Skin of body (tissue), 2 donors: Measurements from ENCODE around the gene CFAP57. TPM values are rescaled to one million over a fixed set of nuclear protein-coding genes. Genes with fewer than 3 reads are reported as not detected.

ENCODE experiments used
- DNase-seq: peaks from one replicate; lab custom pipeline; 2025; lab: John Stamatoyannopoulos, UW
- total RNA-seq: library from RNA; depleted of rRNA; stranded (reverse); fragments of >200 nt; gene quantifications from one replicate; pipeline ENCODE4 v1.2.3, GENCODE V29; 2014

Gene CFAP57
- total RNA-seq, 1 donor from 2014 or later, result 0.39 TPM

DNA sequence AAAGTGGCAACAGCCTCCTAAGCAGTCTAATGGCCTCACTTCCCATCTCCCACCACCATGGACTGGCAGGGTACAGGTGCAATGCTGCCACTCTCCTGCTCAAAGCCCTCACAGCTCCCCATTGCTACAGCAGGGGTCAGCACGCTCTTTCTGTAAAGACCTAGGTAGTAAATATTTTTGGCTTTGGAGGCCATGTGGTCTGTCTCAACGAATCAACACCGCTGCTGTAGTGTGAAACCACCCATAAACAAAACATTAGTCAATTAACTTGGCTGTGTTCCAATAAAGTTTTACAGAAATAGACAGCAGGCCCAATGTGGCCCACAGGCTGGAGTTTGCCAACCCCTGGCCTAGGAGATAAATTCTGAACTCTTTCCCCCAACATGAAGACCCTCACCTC lies 53.0 kb downstream of the CFAP57 start:
- no peak for DNase-seq

DNA sequence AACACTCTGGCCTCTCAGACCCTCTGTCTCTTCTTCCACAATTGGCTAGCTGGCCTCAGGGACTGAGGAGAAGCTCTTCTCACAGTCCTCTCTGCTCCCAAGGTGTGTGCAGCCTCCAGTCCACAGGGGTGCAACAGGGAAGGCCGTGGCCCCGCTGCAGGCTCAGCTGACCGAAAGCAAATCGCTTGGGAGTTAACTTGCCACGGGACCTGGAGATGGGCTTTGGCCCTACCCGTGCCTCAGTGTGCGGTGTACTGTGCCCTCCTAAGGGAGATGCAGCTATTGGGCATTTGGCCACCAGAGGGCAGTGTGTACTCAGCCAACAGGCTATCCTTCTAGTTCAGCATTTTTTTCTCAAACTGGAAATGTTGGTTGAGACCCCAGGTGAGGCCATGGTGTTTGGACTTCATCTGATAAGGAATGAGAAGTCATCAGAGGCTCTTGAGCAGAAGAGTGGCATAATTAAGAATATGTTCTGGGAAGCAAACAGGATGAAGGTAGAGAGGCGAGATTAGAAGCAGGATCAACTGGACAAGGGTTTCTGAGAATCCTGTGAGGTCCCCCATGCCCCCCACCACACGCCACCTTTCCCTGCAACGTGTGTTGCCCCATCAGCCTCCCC lies 55.1 kb downstream of the CFAP57 start:
- DNase-seq, result peak; percentile 38

DNA sequence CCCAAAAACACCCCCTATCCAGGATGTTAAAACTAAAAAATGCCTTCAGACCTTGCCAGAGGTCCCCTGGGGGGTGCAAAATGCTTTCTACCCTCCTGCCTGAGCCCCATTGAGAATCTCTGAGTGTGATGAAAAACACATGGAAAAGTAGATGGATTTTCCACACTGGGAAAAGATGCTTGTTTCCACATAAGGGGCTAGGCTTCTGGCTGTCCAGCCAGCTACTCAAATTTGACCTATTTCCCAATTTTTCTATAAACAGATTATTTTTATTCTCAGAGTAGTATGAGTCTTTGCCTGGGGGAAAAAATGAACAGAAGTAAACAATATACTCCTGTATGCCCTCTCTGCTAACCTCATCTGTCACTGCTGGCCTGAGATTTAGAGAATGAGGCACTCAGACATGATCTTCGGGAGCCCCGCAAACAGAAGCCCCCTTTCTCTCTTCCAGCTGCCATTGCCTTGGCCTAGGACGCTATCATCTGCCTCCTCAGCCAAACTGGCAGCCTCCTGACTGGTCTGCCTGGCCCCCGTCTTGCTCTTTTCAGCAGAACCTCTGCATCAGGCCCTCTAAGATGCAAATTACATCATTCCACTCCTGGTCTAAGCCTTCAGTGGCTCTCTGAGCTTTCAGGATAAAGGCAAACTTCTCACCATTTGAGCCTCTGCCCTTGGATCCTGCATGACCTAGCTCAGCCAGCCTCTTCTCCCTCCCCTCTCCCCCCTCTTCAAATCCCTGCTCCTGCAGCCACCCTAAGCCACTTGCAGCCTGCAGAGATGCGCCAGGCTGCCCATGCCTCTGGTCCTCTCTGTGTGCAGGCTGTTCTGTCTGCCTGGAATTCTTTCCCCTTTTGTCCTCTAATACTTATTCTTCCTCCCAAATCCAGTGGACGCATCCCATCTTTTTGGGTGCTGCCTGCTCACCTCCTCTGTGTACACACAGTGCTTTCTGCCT lies 58.0 kb downstream of the CFAP57 start:
- no peak for DNase-seq

DNA sequence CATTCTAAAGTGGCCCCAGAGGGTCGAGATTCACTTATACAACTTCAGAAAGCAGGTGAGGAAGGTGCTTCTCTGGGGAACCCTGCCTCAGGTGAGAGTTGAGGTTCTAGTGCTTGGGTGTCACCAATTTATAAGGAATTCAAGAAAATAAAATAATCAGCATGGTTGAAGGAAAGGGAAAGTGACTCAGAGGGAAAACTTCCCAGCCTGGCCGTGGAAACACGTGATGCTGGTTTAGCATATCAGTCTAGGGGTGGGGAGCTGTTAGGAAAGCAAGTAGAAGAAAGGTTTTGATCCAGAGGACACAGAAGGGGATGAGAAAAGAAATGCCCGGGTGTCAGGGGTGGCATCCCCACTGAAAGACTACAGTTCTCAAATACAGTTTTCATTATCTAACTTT lies 59.9 kb downstream of the CFAP57 start:
- no peak for DNase-seq

GRCh38 chr1:43232482-43232881 lies 60.4 kb downstream of the CFAP57 start:
- no peak for DNase-seq

DNA sequence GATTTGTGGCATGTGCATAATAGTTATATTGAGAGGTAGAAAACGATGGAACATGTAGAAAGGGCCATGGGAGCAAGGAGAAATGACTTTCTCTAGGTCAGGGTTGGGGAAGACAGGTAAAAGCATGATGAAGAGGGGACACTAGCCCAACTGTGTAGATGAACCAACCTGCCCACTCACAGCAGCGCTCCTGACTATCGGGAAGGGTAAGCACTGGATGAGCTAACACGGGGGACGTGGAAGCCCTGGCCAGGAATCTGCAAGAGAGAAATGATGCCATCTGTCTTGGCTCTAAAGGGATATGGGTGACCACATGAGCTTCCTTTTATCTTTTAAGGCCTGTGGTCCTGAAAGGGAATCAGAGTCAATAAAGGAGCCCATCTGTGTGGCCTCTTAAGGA lies 61.5 kb downstream of the CFAP57 start:
- no peak for DNase-seq

DNA sequence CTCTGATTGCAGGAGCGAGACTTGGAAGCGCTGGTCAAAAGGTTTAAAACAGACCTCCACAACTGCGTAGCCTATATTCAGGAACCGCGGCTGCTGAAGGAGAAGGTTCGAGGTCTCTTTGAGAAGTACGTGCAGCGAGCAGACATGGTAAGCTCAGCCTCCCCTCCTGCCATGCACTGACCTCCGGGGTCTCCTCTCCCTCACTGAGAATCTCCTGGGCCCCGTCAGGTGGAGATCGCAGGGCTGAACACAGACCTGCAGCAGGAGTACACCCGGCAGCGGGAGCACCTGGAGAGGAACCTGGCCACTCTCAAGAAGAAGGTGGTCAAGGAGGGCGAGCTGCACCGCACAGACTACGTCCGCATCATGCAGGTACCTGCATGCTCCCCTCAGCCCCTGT lies 62.1 kb downstream of the CFAP57 start:
- DNase-seq, result no peak

DNA sequence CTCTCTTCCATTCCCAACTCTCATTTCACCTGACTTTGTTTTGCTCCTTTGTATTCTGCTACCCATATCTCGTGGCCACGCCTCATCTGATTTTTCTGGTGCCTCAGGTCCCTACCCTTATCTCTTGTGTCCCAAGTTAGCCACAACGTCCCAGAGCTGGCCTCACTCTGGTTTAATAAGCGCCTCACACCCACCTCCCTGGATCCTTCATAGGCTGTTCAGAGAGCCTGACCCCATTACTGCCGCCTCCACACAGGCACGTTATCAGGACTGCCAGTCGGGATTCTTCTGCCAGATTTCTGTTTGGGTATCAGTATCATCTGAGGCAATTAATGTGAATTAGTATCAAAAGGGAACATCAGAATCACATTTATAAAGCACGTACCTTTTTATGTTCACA lies 62.9 kb downstream of the CFAP57 start:
- no peak for DNase-seq

DNA sequence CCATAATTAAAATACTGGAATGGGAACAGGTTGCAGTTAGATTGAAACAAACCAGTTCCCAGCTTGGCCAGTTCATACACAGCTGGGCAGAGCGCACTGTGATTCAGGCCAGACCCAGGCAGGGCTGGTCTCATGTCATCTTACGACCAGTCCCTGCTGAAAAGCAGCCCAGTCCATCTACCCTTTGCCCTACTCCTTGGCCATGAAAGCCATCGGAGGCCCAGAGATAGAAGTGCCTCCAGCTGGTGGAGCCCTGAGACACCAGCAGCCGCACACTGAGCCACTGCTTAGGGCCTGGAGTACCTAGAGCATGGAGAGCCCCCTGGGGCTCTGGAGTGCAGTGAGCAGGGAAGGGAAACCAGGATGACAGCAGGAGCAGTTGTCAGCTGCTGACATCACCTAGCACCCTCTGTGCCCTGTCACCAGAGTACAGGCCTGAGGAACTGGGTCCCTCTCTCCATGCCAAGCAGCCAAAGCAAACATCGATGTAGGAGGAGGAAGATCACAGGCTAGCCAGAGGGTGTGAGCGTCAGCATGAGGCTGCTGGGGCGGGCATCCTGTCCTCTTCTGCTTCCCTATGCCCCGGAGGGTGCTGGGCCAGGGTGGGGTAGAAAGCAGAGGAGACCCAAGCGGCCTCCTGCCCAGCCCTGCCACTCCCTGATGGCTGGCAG lies 63.5 kb downstream of the CFAP57 start:
- DNase-seq, result no peak

DNA sequence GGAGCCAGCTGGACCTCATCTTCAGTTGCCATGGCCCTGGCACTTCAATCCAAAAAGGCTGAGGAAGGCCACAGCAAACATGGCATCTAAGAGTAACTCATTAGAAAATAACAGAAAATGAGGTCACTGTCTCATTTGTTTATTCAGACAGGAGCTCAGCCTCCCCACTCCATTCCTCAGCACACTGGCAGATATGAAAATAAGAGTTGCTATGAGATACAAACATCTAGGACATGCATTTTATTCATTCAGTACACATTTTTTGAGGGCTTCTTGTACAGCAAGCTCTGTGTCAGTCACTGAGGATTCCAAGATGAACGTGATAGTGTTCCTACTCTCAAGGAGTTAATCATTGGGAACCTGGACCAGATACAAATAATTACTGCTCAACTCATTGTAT lies 65.0 kb downstream of the CFAP57 start:
- no peak for DNase-seq

DNA sequence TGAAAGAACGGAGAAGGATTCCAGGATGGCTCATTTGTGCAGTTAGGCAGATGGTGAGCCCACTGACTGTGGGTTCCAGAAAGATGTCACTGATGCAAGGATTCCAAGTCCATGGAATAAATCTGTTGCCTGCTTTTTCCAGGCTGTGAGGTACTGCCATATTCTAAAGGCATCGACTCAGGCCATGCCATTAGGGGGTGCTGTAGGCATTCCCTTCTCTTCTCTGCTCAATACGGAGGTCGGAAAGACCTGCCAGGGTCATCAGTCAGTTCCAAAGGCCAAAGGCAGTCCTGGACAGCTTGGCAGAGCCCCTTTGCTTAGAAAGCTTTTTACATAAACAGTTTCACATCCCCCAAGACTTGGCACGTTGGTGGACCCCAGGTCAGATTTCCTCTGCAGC lies 66.0 kb downstream of the CFAP57 start:
- DNase-seq, result no peak

- DNase-seq, result no peak
Measured at GRCh38 chr1:43238991-43239469, 66.9 kb downstream of the CFAP57 start.

GRCh38 chr1:43239484-43239883 lies 67.4 kb downstream of the CFAP57 start:
- no peak for DNase-seq

DNA sequence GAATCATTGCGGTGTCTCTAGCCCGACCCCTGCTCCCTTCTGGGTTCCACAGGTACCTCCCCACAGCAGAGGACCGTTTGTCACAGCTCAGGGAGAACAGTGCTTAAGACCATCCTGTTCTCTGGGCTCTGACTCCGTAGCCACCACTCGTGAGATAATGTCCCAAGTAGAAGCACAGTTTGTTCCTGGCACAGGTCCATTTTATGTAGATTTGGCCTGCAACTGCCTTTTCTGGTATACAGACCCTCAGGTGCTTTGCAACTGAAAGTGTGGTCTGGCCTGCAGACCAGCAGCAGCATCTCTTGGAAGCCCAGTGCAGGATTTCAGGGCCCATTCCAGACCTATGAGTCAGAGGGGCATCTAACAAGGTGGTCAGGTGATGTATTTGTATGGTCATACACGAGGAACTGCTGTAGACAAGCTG lies 69.3 kb downstream of the CFAP57 start:
- no peak for DNase-seq

DNA sequence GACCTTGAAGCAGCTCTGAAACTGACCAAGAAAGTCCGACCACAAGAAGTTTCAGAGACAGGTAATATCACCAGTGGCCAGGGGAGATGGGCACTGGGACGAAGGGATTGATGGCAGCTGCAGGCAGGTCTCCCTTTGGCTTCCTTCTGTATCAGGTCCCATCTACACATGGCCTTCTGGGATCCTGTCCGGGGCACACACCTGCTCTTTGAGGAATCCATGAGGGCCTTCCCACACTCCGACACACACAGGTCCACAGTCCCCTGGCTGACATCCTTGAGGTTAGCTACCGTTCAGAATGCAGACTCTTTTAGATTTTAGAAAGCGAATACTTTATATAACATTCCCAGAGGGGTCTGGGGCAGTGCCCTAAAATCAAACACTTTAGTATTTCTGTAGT lies 71.2 kb downstream of the CFAP57 start:
- DNase-seq, result no peak

GRCh38 chr1:43246466-43247213 lies 74.5 kb downstream of the CFAP57 start:
- DNase-seq, result no peak

DNA sequence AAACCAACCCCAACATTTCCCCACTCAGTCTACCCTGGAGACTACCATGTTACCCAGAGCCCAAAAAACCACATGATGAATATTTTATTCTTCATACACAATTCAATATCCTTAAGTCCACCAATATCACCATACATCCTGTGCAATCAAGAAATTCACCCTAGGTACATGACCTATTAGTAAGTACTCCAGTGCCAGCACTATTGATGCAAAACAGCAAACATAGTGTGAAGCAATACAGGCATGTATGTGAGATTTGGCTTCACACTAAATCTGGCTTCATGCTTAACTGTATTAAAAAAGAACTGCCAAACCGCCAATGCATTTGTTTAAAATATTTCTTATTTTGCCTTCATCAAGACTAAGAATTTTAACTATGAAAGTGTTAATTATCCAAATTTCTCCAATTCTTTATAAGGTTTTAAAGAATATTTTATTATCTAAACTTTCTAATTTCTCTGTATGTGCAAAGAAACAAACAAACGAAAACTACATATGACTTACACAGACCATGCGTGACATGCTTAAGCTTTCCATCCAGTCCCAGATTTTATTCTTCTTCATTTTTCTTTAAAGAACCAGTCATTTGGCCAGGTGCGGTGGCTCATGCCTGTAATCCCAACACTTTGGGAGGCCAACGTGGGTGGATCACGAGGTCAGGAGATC lies 75.3 kb downstream of the CFAP57 start:
- DNase-seq, result no peak

GRCh38 chr1:43250351-43250761 lies 78.2 kb downstream of the CFAP57 start:
- DNase-seq, result no peak

DNA sequence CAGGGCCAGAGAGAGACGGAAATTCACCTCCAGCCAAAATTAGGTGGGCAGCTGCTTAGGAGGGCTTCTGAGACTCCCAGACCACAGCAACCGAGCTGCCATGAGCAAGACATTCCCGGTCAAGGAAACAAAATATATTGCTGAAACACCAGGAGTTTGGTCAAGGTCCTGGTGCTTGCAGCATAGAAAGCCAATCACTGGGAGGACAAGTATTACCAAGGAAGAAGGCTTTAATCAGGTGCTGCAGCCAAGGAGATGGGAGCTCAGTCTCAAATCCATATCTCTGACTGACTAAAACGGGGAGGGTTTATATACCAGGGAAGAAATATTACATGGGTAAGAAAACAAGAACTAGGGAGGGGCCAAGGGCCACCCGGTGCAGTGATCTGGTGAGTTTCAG lies 78.9 kb downstream of the CFAP57 start:
- DNase-seq, result no peak

GRCh38 chr1:43252225-43252624 lies 80.1 kb downstream of the CFAP57 start:
- DNase-seq, result no peak

DNA sequence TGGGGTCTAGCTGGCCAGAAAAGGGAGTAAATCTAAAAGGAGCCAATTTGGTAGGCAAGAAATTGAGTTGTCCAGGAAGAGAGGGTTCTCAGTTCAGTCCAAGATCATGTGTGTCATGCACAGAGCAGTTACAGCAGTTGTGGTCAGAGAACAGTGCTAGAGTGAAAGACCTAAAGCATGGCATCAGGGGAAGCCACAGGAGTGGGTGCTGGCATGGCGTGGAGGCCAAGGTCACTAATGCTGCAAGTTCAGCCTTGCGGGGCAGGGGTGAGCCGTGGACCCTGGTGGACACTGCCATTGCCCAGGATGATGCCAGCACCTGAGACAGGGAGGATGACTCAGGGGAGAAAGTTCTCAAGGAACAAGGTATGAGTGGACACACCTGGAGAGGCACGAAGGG lies 81.0 kb downstream of the CFAP57 start:
- no peak for DNase-seq
